ENCODE data around the gene MBNL2.

Gene MBNL2

GRCh38 chr13:97211300-97211699 lies 10.8 kb upstream of the MBNL2 start:
- Histone ChIP-seq H3K9me3 (ENCODE audit: control insufficient read depth, low read length) (peaks cover 4% of the 10 kb centered on the region), H3K27ac (ENCODE audit: low read depth, low read length, severe bottlenecking) (peak overlapping the region; percentile 32), H3K36me3 (ENCODE audit: control insufficient read depth, insufficient read depth, low read length) (no peaks in the 10 kb centered on the region), H3K4me3 (ENCODE audit: extremely low read depth, insufficient read depth, low read length, poor library complexity, severe bottlenecking) (no peak overlapping the region), H3K4me1 (ENCODE audit: control insufficient read depth, insufficient read depth, low read length, poor library complexity, severe bottlenecking) (peaks cover 3% of the 10 kb centered on the region)
- 93 to 100% methylated on average over 1 of the region's 1 CpG for WGBS, 2 experiments (ENCODE audit: insufficient coverage in 2 of 2)

DNA sequence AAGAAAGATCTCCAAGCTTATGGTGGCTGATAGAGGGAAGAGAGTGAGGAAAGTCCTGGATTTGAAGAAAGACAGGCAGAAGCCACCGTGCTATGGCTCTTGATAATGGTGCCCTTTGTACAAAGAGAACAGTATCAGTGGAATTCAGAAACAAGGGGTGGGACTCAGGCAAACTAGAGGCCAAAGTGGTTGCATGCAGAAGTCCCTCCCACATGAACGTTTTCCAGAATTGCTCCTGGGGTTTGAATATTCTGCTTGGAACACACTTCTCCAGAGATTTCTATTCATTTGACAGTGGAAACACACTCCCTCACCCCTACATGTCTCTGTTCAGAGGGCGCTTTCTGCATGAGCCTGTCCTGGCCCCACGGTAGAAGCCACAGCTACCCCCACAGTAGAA lies 10.1 kb upstream of the MBNL2 start:
- Histone ChIP-seq H3K36me3 (ENCODE audit: control insufficient read depth, insufficient read depth, low read length) (no peaks in the 10 kb centered on the region), H3K4me3 (ENCODE audit: extremely low read depth, insufficient read depth, low read length, poor library complexity, severe bottlenecking) (no peak overlapping the region), H3K4me1 (ENCODE audit: control insufficient read depth, insufficient read depth, low read length, poor library complexity, severe bottlenecking) (peaks cover 3% of the 10 kb centered on the region), H3K27ac (ENCODE audit: low read depth, low read length, severe bottlenecking) (no peak overlapping the region), H3K9me3 (ENCODE audit: control insufficient read depth, low read length) (peaks cover 2% of the 10 kb centered on the region)
- 83 to 84% methylated on average over 4 of the region's 4 CpGs for WGBS, 2 experiments (ENCODE audit: insufficient coverage in 2 of 2)

DNA sequence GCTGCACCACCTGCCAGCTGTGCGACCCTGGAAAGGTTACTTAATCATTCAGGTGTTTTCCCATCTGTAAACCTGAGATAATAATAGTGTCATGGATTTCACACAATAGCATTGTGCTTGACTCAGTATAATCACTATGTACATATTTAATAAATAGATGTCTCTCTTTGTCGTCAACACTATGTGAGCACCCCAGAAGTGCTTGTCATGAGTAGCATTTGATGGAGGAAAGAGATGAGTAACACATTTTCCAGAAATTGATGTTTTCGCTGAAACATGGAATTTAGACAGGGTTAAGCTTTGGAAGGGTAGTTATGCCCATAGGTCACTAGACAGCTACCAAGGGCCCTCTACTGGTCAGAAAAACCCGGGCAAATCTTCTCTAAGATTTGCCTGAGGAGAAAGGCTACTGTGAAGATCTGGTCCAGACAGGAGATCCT lies 9.5 kb upstream of the MBNL2 start:
- Histone ChIP-seq H3K9me3 (ENCODE audit: control insufficient read depth, low read length) (no peaks in the 10 kb centered on the region), H3K27ac (ENCODE audit: low read depth, low read length, severe bottlenecking) (no peak overlapping the region), H3K36me3 (ENCODE audit: control insufficient read depth, insufficient read depth, low read length) (no peaks in the 10 kb centered on the region), H3K4me1 (ENCODE audit: control insufficient read depth, insufficient read depth, low read length, poor library complexity, severe bottlenecking) (peaks cover 3% of the 10 kb centered on the region), H3K4me3 (ENCODE audit: extremely low read depth, insufficient read depth, low read length, poor library complexity, severe bottlenecking) (no peak overlapping the region)
- WGBS, 2 experiments (ENCODE audit: insufficient coverage in 2 of 2): 40 to 60% methylated on average over 2 to 3 of the region's 4 CpGs

DNA sequence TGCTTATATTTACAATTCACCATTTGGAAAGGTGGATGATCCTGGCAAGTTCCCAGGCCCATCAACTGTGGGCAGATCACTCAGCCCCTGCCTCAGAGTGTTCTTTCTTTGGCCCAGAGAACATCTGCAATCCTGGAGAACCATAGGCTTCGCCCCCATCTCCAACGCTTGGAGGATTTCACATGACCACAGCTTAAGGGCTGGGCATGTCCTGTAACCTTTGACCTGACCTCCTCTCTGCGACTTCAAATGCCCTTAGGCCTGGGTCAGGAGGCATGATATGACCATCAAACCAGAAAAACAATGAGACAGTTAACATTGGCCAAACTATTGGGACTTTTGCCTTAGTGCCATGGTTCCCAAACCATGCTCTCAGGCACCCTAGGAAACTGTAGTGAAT lies 7.2 kb upstream of the MBNL2 start:
- WGBS, 2 experiments (ENCODE audit: insufficient coverage in 2 of 2): 93 to 94% methylated on average over 2 to 3 of the region's 3 CpGs
- peaks cover 3% of the 10 kb centered on the region for H3K4me1 ChIP-seq (ENCODE audit: control insufficient read depth, insufficient read depth, low read length, poor library complexity, severe bottlenecking)

DNA sequence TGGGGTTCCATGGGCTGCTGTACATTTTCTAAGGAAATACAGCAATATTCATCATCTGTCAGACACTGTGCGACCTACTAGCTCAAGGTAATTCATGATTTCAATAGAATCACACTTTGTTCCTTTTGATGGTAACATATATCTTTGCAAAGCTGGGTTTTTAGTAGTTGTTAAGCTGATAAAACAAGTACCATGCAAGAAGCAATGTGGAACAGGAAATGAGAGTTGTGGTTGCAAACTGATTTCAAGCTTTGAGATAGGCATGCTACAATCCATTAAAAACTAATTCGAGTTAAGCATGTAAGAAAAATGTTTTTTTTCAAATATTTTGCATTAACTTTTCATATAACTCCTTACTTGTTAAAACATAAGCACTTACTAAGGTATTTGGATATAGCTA lies 6.8 kb upstream of the MBNL2 start:
- H3K27ac ChIP-seq (ENCODE audit: low read depth, low read length, severe bottlenecking): no peak overlapping the region
- no peaks in the 10 kb centered on the region for H3K9me3 ChIP-seq (ENCODE audit: control insufficient read depth, low read length)
- H3K36me3 ChIP-seq (ENCODE audit: control insufficient read depth, insufficient read depth, low read length): no peaks in the 10 kb centered on the region
- WGBS, 2 experiments (ENCODE audit: insufficient coverage in 2 of 2): 75% methylated on average over 1 of the region's 2 CpGs; no CpG with 5 or more reads in 1 of the 2 experiments
- H3K4me3 ChIP-seq (ENCODE audit: extremely low read depth, insufficient read depth, low read length, poor library complexity, severe bottlenecking): no peak overlapping the region
- H3K4me1 ChIP-seq (ENCODE audit: control insufficient read depth, insufficient read depth, low read length, poor library complexity, severe bottlenecking): peaks cover 3% of the 10 kb centered on the region

More for the DNA sequence above, 7.2 kb upstream of the MBNL2 start:
- no peaks in the 10 kb centered on the region for H3K36me3 ChIP-seq (ENCODE audit: control insufficient read depth, insufficient read depth, low read length)
- H3K27ac ChIP-seq (ENCODE audit: low read depth, low read length, severe bottlenecking): no peak overlapping the region
- H3K9me3 ChIP-seq (ENCODE audit: control insufficient read depth, low read length): no peaks in the 10 kb centered on the region
- no peak overlapping the region for H3K4me3 ChIP-seq (ENCODE audit: extremely low read depth, insufficient read depth, low read length, poor library complexity, severe bottlenecking)

- H3K27ac ChIP-seq (ENCODE audit: low read depth, low read length, severe bottlenecking): no peak overlapping the region
- H3K36me3 ChIP-seq (ENCODE audit: control insufficient read depth, insufficient read depth, low read length): no peaks in the 10 kb centered on the region
- no peak overlapping the region for H3K4me3 ChIP-seq (ENCODE audit: extremely low read depth, insufficient read depth, low read length, poor library complexity, severe bottlenecking)
- H3K4me1 ChIP-seq (ENCODE audit: control insufficient read depth, insufficient read depth, low read length, poor library complexity, severe bottlenecking): peaks cover 5% of the 10 kb centered on the region
- 90% methylated on average over 1 of the region's 2 CpGs; no CpG with 5 or more reads in 1 of the 2 experiments for WGBS, 2 experiments (ENCODE audit: insufficient coverage in 2 of 2)
- no peaks in the 10 kb centered on the region for H3K9me3 ChIP-seq (ENCODE audit: control insufficient read depth, low read length)
Observed at GRCh38 chr13:97219226-97219625, 2.9 kb upstream of the MBNL2 start.

GRCh38 chr13:97220151-97220900 lies 1.8 kb upstream of the MBNL2 start:
- H3K36me3 ChIP-seq (ENCODE audit: control insufficient read depth, insufficient read depth, low read length): peaks cover 5% of the 10 kb centered on the region
- no peak overlapping the region for H3K4me3 ChIP-seq (ENCODE audit: extremely low read depth, insufficient read depth, low read length, poor library complexity, severe bottlenecking)
- 50 to 67% methylated on average over 1 of the region's 3 CpGs for WGBS, 2 experiments (ENCODE audit: insufficient coverage in 2 of 2)
- peaks cover 7% of the 10 kb centered on the region for H3K4me1 ChIP-seq (ENCODE audit: control insufficient read depth, insufficient read depth, low read length, poor library complexity, severe bottlenecking)
- no peak overlapping the region for H3K27ac ChIP-seq (ENCODE audit: low read depth, low read length, severe bottlenecking)
- H3K9me3 ChIP-seq (ENCODE audit: control insufficient read depth, low read length): no peaks in the 10 kb centered on the region

DNA sequence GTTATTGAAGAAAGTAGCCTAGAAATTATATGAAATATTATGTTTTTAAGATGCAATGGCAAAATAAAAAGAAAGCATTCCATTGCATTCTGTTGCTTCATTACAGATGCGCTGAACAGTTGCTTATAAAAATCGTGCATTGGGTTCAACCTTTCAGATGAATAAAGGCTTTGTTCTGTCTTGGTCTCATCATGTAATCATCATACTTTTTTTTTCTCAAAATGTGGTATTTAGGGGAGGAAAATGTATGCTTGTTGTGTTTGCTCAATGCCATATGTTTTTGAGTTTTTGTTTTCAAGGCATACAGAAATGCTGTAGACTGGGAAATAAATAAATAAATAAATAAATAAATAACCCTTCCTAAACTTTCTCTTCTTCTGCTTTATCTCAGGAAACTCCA lies 1.1 kb upstream of the MBNL2 start:
- WGBS, 2 experiments (ENCODE audit: insufficient coverage in 2 of 2): 100% methylated on average over 1 of the region's 2 CpGs; no CpG with 5 or more reads in 1 of the 2 experiments
- peaks cover 5% of the 10 kb centered on the region for H3K36me3 ChIP-seq (ENCODE audit: control insufficient read depth, insufficient read depth, low read length)
- H3K4me3 ChIP-seq (ENCODE audit: extremely low read depth, insufficient read depth, low read length, poor library complexity, severe bottlenecking): no peak overlapping the region
- H3K27ac ChIP-seq (ENCODE audit: low read depth, low read length, severe bottlenecking): no peak overlapping the region
- peaks cover 14% of the 10 kb centered on the region for H3K4me1 ChIP-seq (ENCODE audit: control insufficient read depth, insufficient read depth, low read length, poor library complexity, severe bottlenecking)
- no peaks in the 10 kb centered on the region for H3K9me3 ChIP-seq (ENCODE audit: control insufficient read depth, low read length)

DNA sequence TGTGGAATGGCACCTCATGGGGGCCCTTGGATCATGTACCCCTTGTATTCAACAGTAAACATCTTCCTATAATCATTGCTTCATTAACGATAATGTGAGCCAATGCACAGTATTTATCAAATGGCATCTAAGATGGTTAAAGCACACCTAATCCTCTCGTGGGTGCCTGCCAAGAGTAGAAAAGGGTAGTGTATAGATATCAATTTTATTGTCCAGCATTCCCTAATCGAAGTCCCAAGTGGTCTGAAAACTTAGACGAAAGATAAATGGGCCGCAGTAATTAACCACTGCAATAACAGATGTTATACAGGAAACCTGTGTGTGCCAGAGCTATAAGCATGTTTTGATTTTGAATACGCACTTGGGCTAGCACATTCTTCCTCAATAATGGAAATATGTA lies 667 bp upstream of the MBNL2 start:
- no peaks in the 10 kb centered on the region for H3K9me3 ChIP-seq (ENCODE audit: control insufficient read depth, low read length)
- peaks cover 18% of the 10 kb centered on the region for H3K4me1 ChIP-seq (ENCODE audit: control insufficient read depth, insufficient read depth, low read length, poor library complexity, severe bottlenecking)
- no peak overlapping the region for H3K4me3 ChIP-seq (ENCODE audit: extremely low read depth, insufficient read depth, low read length, poor library complexity, severe bottlenecking)
- 86 to 91% methylated on average over 1 to 3 of the region's 6 CpGs for WGBS, 2 experiments (ENCODE audit: insufficient coverage in 2 of 2)
- peaks cover 5% of the 10 kb centered on the region for H3K36me3 ChIP-seq (ENCODE audit: control insufficient read depth, insufficient read depth, low read length)
- H3K27ac ChIP-seq (ENCODE audit: low read depth, low read length, severe bottlenecking): peak overlapping the region; percentile 96

GRCh38 chr13:97223037-97223710 lies 1.0 kb downstream of the MBNL2 start:
- Histone ChIP-seq H3K4me3 (ENCODE audit: extremely low read depth, insufficient read depth, low read length, poor library complexity, severe bottlenecking) (peak overlapping the region; percentile 67), H3K9me3 (ENCODE audit: control insufficient read depth, low read length) (no peaks in the 10 kb centered on the region), H3K27ac (ENCODE audit: low read depth, low read length, severe bottlenecking) (peak overlapping the region; percentile 96), H3K36me3 (ENCODE audit: control insufficient read depth, insufficient read depth, low read length) (peaks cover 12% of the 10 kb centered on the region), H3K4me1 (ENCODE audit: control insufficient read depth, insufficient read depth, low read length, poor library complexity, severe bottlenecking) (peaks cover 25% of the 10 kb centered on the region)
- 55 to 60% methylated on average over 2 to 3 of the region's 6 CpGs for WGBS, 2 experiments (ENCODE audit: insufficient coverage in 2 of 2)
